Vagina (tissue), 2 donors: ENCODE results near the gene GALM.

ENCODE experiments used
- CTCF ChIP-seq, 3 experiments: fragments of 450-650 bp in 2 of 3; fragments of 200-600 bp in 1 of 3; sonication (generic) in 1 of 3; IDR thresholded peaks; one replicate each; pipeline ENCODE4 v1.5.1; 2017 to 2019; ENCODE audit warnings: antibody characterized with exemption in 3 of 3, mild to moderate bottlenecking in 2 of 3, moderate library complexity in 2 of 3
- POLR2AphosphoS5 ChIP-seq, 2 donors: sonication (generic); formaldehyde crosslinking; IDR thresholded peaks; one replicate each; pipeline ENCODE4 v1.9.0; 2017; ENCODE audit warnings: antibody characterized with exemption in 2 of 2, mild to moderate bottlenecking in 2 of 2, low read depth in 1 of 2; ENCODE audit not compliant: insufficient read depth in 1 of 2

GRCh38 chr2:38619458-38620164 lies 46.3 kb upstream of the GALM start:
- TF ChIP-seq POLR2AphosphoS5 (IDR thresholded peaks at IDR 0.05; ENCODE audit: insufficient read depth in 1 of 2, low read depth in 1 of 2): no peak
- TF ChIP-seq CTCF (IDR thresholded peaks at IDR 0.05): no peak
